Stimulated activated CD4-positive, alpha-beta T cell treated with anti-CD3 and anti-CD28 coated beads, Interleukin-15, amount 100 ng/mL, for 48 hours (primary cell): ENCODE results near the gene BAG3.
A peak's percentile ranks its signal among the peaks of the same experiment; 100 is the strongest.
"Not testable (repeated sequence)": the region's sequence is repeated elsewhere in the genome, so short reads cannot be mapped to it uniquely, and the experiment has no call there.

Experiments used
- DNase-seq, 2 donors: peaks; one replicate each; pipeline ENCODE4 v3.0.0-alpha.2; 2020; ENCODE audit warnings: low read depth in 2 of 2

BAG3 gene

GRCh38 chr10:119650692-119651513 lies at the start of gene BAG3:
Gene BAG3 (plus strand): TSS chr10:119651380. CDS start chr10:119651676, 296 bp downstream.
- DNase-seq: peak; percentile 61 to 77

GRCh38 chr10:119602241-119603095 lies 48.7 kb upstream of the BAG3 start:
- peak in 1 of 2 donors; percentile 38 for DNase-seq

GRCh38 chr10:119604468-119604867 lies 46.7 kb upstream of the BAG3 start:
- DNase-seq: no peak

GRCh38 chr10:119608316-119609155 lies 42.6 kb upstream of the BAG3 start:
- peak in 1 of 2 donors; percentile 13 for DNase-seq

- DNase-seq: no peak
Observed at GRCh38 chr10:119609516-119609915, 41.7 kb upstream of the BAG3 start.

- DNase-seq: no peak
Observed at GRCh38 chr10:119611433-119611832, 39.7 kb upstream of the BAG3 start.

GRCh38 chr10:119613741-119614140 lies 37.4 kb upstream of the BAG3 start:
- DNase-seq: no peak

GRCh38 chr10:119614686-119615085 lies 36.5 kb upstream of the BAG3 start:
- no peak for DNase-seq

GRCh38 chr10:119616882-119617570 lies 34.2 kb upstream of the BAG3 start:
- no peak for DNase-seq

GRCh38 chr10:119619215-119619614 lies 32.0 kb upstream of the BAG3 start:
- DNase-seq: no peak

GRCh38 chr10:119619811-119620210 lies 31.4 kb upstream of the BAG3 start:
- not testable (repeated sequence) for DNase-seq

GRCh38 chr10:119620241-119621077 lies 30.7 kb upstream of the BAG3 start:
- DNase-seq: no peak

GRCh38 chr10:119621078-119621384 lies 30.1 kb upstream of the BAG3 start:
- DNase-seq: no peak

- DNase-seq: no peak
Observed at GRCh38 chr10:119625570-119626280, 25.5 kb upstream of the BAG3 start.

- DNase-seq: no peak
Observed at GRCh38 chr10:119630300-119630699, 20.9 kb upstream of the BAG3 start.

GRCh38 chr10:119633538-119634218 lies 17.5 kb upstream of the BAG3 start:
- no peak for DNase-seq

GRCh38 chr10:119634219-119634544 lies 17.0 kb upstream of the BAG3 start:
- DNase-seq: no peak

GRCh38 chr10:119637631-119638030 lies 13.5 kb upstream of the BAG3 start:
- no peak for DNase-seq

- no peak for DNase-seq
Observed at GRCh38 chr10:119638982-119639381, 12.2 kb upstream of the BAG3 start.
